Measurements from ENCODE around the gene FAM229A.
"Not testable (repeated sequence)": the region's sequence is repeated elsewhere in the genome, so short reads cannot be mapped to it uniquely, and the experiment has no call there.

FAM229A gene

DNA sequence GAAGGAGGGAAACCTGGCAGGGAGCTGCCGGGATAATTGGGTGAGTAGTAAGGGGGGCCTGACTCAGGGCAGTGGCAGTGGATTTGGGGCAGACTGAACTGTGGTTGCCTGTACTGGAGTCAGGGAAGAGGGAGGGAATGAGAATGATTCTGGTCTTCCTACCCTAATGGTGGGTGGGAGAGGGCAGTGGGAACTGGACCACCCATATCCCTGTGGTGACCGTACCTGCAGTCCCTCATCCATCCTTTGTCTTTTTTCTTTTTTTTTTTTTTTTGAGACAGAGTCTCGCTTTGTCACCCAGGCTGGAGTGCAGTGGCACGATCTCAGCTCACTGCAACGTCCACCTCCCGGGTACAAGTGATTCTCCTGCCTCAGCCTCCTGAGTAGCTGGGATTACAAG lies 6.5 kb downstream of the FAM229A start:
- H3K14ac ChIP-seq (ENCODE audit: low read length in 2 of 2); H2AK5ac ChIP-seq (ENCODE audit: low read length, severe bottlenecking); H4K8ac ChIP-seq (ENCODE audit: low read length); H3K4me2 ChIP-seq (ENCODE audit: low read length, poor library complexity, severe bottlenecking); H3K23ac ChIP-seq (ENCODE audit: low read length in 2 of 2); H4K91ac ChIP-seq (ENCODE audit: low read length); H3K9ac ChIP-seq (ENCODE audit: low read length); H2BK5ac ChIP-seq (ENCODE audit: low read depth, low read length, poor library complexity, severe bottlenecking); H3K27ac ChIP-seq (ENCODE audit: low read length, poor library complexity, severe bottlenecking); H3K9me3 ChIP-seq (ENCODE audit: control insufficient read depth, low read length); H3K4me3 ChIP-seq (ENCODE audit: insufficient read depth in 1 of 2, low read depth in 1 of 2, low read length in 2 of 2); H2AFZ ChIP-seq (ENCODE audit: low read depth, low read length); H3K27me3 ChIP-seq (ENCODE audit: control insufficient read depth in 1 of 2, insufficient read depth in 1 of 2, low read length in 2 of 2); H3K18ac ChIP-seq (ENCODE audit: low read depth in 1 of 2, low read length in 2 of 2); DNase-seq; H2BK15ac ChIP-seq (ENCODE audit: low read depth, poor library complexity, severe bottlenecking); H3K4ac ChIP-seq (ENCODE audit: low read depth in 1 of 2, low read length in 2 of 2): not testable (repeated sequence)
- peaks cover 17% of the 10 kb centered on the region for H3K4me1 ChIP-seq (ENCODE audit: control insufficient read depth, insufficient read depth, low read depth, low read length)
- H3K79me1 ChIP-seq (replicated peaks; ENCODE audit: low read length, poor library complexity, severe bottlenecking): peaks cover 11% of the 10 kb centered on the region
- H2BK12ac ChIP-seq (ENCODE audit: low read length in 2 of 2): peak overlapping the region in 1 of 2 experiments; percentile 65
- 95% methylated on average over 6 of the region's 6 CpGs for WGBS
- H2BK120ac ChIP-seq (ENCODE audit: low read depth, low read length): peak overlapping the region; percentile 37
- peaks cover 11 to 31% of the 10 kb centered on the region in 2 experiments for H3K36me3 ChIP-seq (ENCODE audit: control insufficient read depth in 1 of 2, insufficient read depth in 2 of 2, low read depth in 1 of 2, low read length in 2 of 2)

GRCh38 chr1:32353886-32354570 lies 8.3 kb downstream of the FAM229A start:
- H2AK5ac ChIP-seq (ENCODE audit: low read length, severe bottlenecking): no peak overlapping the region
- H2BK120ac ChIP-seq (ENCODE audit: low read depth, low read length): no peak overlapping the region
- no peak overlapping the region for H2BK15ac ChIP-seq (ENCODE audit: low read depth, poor library complexity, severe bottlenecking)
- peak overlapping the region; percentile 29 to 92 for H2BK12ac ChIP-seq (ENCODE audit: low read length in 2 of 2)
- H3K27me3 ChIP-seq (ENCODE audit: control insufficient read depth in 1 of 2, insufficient read depth in 1 of 2, low read length in 2 of 2): no peaks in the 10 kb centered on the region
- 17% methylated on average over 2 of the region's 2 CpGs for WGBS
- H3K14ac ChIP-seq (ENCODE audit: low read length in 2 of 2): peak overlapping the region in 1 of 2 experiments; percentile 19
- H3K36me3 ChIP-seq (ENCODE audit: control insufficient read depth in 1 of 2, insufficient read depth in 2 of 2, low read depth in 1 of 2, low read length in 2 of 2): peaks cover 7 to 31% of the 10 kb centered on the region in 2 experiments
- no peaks in the 10 kb centered on the region for H3K9me3 ChIP-seq (ENCODE audit: control insufficient read depth, low read length)
- no peak overlapping the region for H3K23ac ChIP-seq (ENCODE audit: low read length in 2 of 2)
- H3K27ac ChIP-seq (ENCODE audit: low read length, poor library complexity, severe bottlenecking): no peak overlapping the region
- H3K79me1 ChIP-seq (replicated peaks; ENCODE audit: low read length, poor library complexity, severe bottlenecking): peaks cover 11% of the 10 kb centered on the region
- peak overlapping the region; percentile 95 for H3K9ac ChIP-seq (ENCODE audit: low read length)
- DNase-seq: peak; percentile 79
- peak overlapping the region; percentile 70 for H4K8ac ChIP-seq (ENCODE audit: low read length)
- no peak overlapping the region for H2AFZ ChIP-seq (ENCODE audit: low read depth, low read length)
- peak overlapping the region; percentile 46 to 97 for H3K18ac ChIP-seq (ENCODE audit: low read depth in 1 of 2, low read length in 2 of 2)
- peak overlapping the region; percentile 74 for H4K91ac ChIP-seq (ENCODE audit: low read length)
- H2BK5ac ChIP-seq (ENCODE audit: low read depth, low read length, poor library complexity, severe bottlenecking): no peak overlapping the region
- peak overlapping the region in 1 of 2 experiments; percentile 89 for H3K4me3 ChIP-seq (ENCODE audit: insufficient read depth in 1 of 2, low read depth in 1 of 2, low read length in 2 of 2)
- peaks cover 23% of the 10 kb centered on the region for H3K4me1 ChIP-seq (ENCODE audit: control insufficient read depth, insufficient read depth, low read depth, low read length)
- no peak overlapping the region for H3K4me2 ChIP-seq (ENCODE audit: low read length, poor library complexity, severe bottlenecking)
- peak overlapping the region; percentile 85 to 89 for H3K4ac ChIP-seq (ENCODE audit: low read depth in 1 of 2, low read length in 2 of 2)

DNA sequence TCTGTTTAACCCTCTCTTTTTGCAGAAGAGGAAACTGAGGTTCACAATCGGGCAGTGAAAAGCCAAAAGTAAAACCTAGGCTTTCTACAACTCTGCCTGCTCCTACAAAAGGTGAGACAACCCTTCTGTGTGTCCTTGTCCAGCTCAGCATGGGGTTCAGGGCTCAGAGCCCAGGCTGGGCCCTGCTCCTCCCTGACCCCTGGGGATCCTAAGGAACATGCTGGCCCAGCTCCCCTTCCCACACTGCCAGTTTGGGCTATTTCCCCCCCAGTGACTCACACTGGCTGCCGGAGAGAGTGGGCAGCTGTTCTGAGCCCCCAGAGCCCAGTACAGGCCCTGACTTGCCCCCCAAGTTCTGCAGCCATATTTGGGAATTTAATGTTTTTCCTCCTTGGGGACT lies 8.9 kb downstream of the FAM229A start:
- peak overlapping the region; percentile 76 for H2BK120ac ChIP-seq (ENCODE audit: low read depth, low read length)
- H2BK12ac ChIP-seq (ENCODE audit: low read length in 2 of 2): peak overlapping the region; percentile 92 to 100
- 68% methylated on average over 2 of the region's 2 CpGs for WGBS

GRCh38 chr1:32352831-32353383 lies 9.4 kb downstream of the FAM229A start:
- no peak overlapping the region for H3K23ac ChIP-seq (ENCODE audit: low read length in 2 of 2)
- H3K4me2 ChIP-seq (ENCODE audit: low read length, poor library complexity, severe bottlenecking): no peak overlapping the region
- H3K4me3 ChIP-seq (ENCODE audit: insufficient read depth in 1 of 2, low read depth in 1 of 2, low read length in 2 of 2): peak overlapping the region in 1 of 2 experiments; percentile 89
- H2AK5ac ChIP-seq (ENCODE audit: low read length, severe bottlenecking): peak overlapping the region; percentile 41
- no peaks in the 10 kb centered on the region for H3K27me3 ChIP-seq (ENCODE audit: control insufficient read depth in 1 of 2, insufficient read depth in 1 of 2, low read length in 2 of 2)
- H3K4me1 ChIP-seq (ENCODE audit: control insufficient read depth, insufficient read depth, low read depth, low read length): peaks cover 29% of the 10 kb centered on the region
- H3K9me3 ChIP-seq (ENCODE audit: control insufficient read depth, low read length): no peaks in the 10 kb centered on the region
- H3K9ac ChIP-seq (ENCODE audit: low read length): peak overlapping the region; percentile 95
- DNase-seq: peak; percentile 54
- WGBS: 74% methylated on average over 2 of the region's 2 CpGs
- H2AFZ ChIP-seq (ENCODE audit: low read depth, low read length): no peak overlapping the region
- H2BK12ac ChIP-seq (ENCODE audit: low read length in 2 of 2): peak overlapping the region; percentile 80 to 87
- no peak overlapping the region for H2BK15ac ChIP-seq (ENCODE audit: low read depth, poor library complexity, severe bottlenecking)
- H3K79me1 ChIP-seq (replicated peaks; ENCODE audit: low read length, poor library complexity, severe bottlenecking): peaks cover 11% of the 10 kb centered on the region
- peak overlapping the region; percentile 97 for H3K18ac ChIP-seq (ENCODE audit: low read depth in 1 of 2, low read length in 2 of 2)
- H2BK120ac ChIP-seq (ENCODE audit: low read depth, low read length): peak overlapping the region; percentile 76
- H3K4ac ChIP-seq (ENCODE audit: low read depth in 1 of 2, low read length in 2 of 2): peak overlapping the region; percentile 89 to 100
- peak overlapping the region; percentile 99 for H4K91ac ChIP-seq (ENCODE audit: low read length)
- no peak overlapping the region for H3K14ac ChIP-seq (ENCODE audit: low read length in 2 of 2)
- no peak overlapping the region for H3K27ac ChIP-seq (ENCODE audit: low read length, poor library complexity, severe bottlenecking)
- peaks cover 7 to 23% of the 10 kb centered on the region in 2 experiments for H3K36me3 ChIP-seq (ENCODE audit: control insufficient read depth in 1 of 2, insufficient read depth in 2 of 2, low read depth in 1 of 2, low read length in 2 of 2)
- H4K8ac ChIP-seq (ENCODE audit: low read length): peak overlapping the region; percentile 95
- no peak overlapping the region for H2BK5ac ChIP-seq (ENCODE audit: low read depth, low read length, poor library complexity, severe bottlenecking)

More for the DNA sequence above, 8.9 kb downstream of the FAM229A start:
- H3K9ac ChIP-seq (ENCODE audit: low read length): peak overlapping the region; percentile 95
- peaks cover 27% of the 10 kb centered on the region for H3K4me1 ChIP-seq (ENCODE audit: control insufficient read depth, insufficient read depth, low read depth, low read length)
- no peaks in the 10 kb centered on the region for H3K9me3 ChIP-seq (ENCODE audit: control insufficient read depth, low read length)
- peak overlapping the region; percentile 89 to 100 for H3K4ac ChIP-seq (ENCODE audit: low read depth in 1 of 2, low read length in 2 of 2)
- no peak overlapping the region for H2BK5ac ChIP-seq (ENCODE audit: low read depth, low read length, poor library complexity, severe bottlenecking)
- no peak overlapping the region for H3K27ac ChIP-seq (ENCODE audit: low read length, poor library complexity, severe bottlenecking)
- H2BK15ac ChIP-seq (ENCODE audit: low read depth, poor library complexity, severe bottlenecking): peak overlapping the region; percentile 97
- no peak overlapping the region for H3K4me2 ChIP-seq (ENCODE audit: low read length, poor library complexity, severe bottlenecking)
- DNase-seq: no peak
- peak overlapping the region in 1 of 2 experiments; percentile 89 for H3K4me3 ChIP-seq (ENCODE audit: insufficient read depth in 1 of 2, low read depth in 1 of 2, low read length in 2 of 2)
- peak overlapping the region; percentile 97 for H3K18ac ChIP-seq (ENCODE audit: low read depth in 1 of 2, low read length in 2 of 2)
- no peaks in the 10 kb centered on the region for H3K27me3 ChIP-seq (ENCODE audit: control insufficient read depth in 1 of 2, insufficient read depth in 1 of 2, low read length in 2 of 2)
- peaks cover 11% of the 10 kb centered on the region for H3K79me1 ChIP-seq (replicated peaks; ENCODE audit: low read length, poor library complexity, severe bottlenecking)
- peak overlapping the region in 1 of 2 experiments; percentile 98 for H3K23ac ChIP-seq (ENCODE audit: low read length in 2 of 2)
- peak overlapping the region; percentile 99 for H4K91ac ChIP-seq (ENCODE audit: low read length)
- H2AFZ ChIP-seq (ENCODE audit: low read depth, low read length): no peak overlapping the region
- peak overlapping the region; percentile 81 for H4K8ac ChIP-seq (ENCODE audit: low read length)
- peak overlapping the region; percentile 56 for H2AK5ac ChIP-seq (ENCODE audit: low read length, severe bottlenecking)
- peaks cover 7 to 28% of the 10 kb centered on the region in 2 experiments for H3K36me3 ChIP-seq (ENCODE audit: control insufficient read depth in 1 of 2, insufficient read depth in 2 of 2, low read depth in 1 of 2, low read length in 2 of 2)
- peak overlapping the region in 1 of 2 experiments; percentile 97 for H3K14ac ChIP-seq (ENCODE audit: low read length in 2 of 2)
